GM23338 (cell line): Measurements from ENCODE around the gene RALGPS1. TPM values are rescaled to one million over a fixed set of nuclear protein-coding genes. Genes with fewer than 3 reads are reported as not detected.
A peak's percentile ranks its signal among the peaks of the same experiment; 100 is the strongest.

Source experiments
- ATAC-seq: fragments of 200-7000 bp; cut with Tn5 transposase; 3 replicates; pipeline ENCODE4 v1.9.1; 2020
- DNase-seq: peaks from one replicate; pipeline ENCODE4 v3.0.0-alpha.2; 2015; ENCODE audit warnings: low spot score
- H2AFZ ChIP-seq: fragments of 200-600 bp; sonication (generic); 2 replicates; pipeline ENCODE4 v1.8.0; 2016; ENCODE audit warnings: antibody characterized with exemption, mild to moderate bottlenecking, moderate library complexity
- H3F3A ChIP-seq: fragments of 200-600 bp; sonication (generic); replicated peaks from 2 replicates; pipeline ENCODE4 v1.8.0; 2017; ENCODE audit warnings: antibody characterized with exemption, mixed run types, low read depth
- H3K27ac ChIP-seq: fragments of 200-600 bp; sonication (generic); 2 replicates; pipeline ENCODE4 v1.6.1; 2016; ENCODE audit warnings: low read depth
- H3K27me3 ChIP-seq: fragments of 200-600 bp; sonication (generic); 2 replicates; pipeline ENCODE4 v1.8.0; 2016; ENCODE audit warnings: mild to moderate bottlenecking, mixed run types, moderate library complexity; ENCODE audit not compliant: insufficient read depth
- H3K36me3 ChIP-seq: fragments of 200-600 bp; sonication (generic); 2 replicates; pipeline ENCODE4 v1.8.0; 2016; ENCODE audit warnings: mild to moderate bottlenecking; ENCODE audit not compliant: insufficient read depth
- H3K4me1 ChIP-seq: fragments of 200-600 bp; sonication (generic); 2 replicates; pipeline ENCODE4 v1.8.0; 2016; ENCODE audit warnings: mild to moderate bottlenecking, moderate library complexity; ENCODE audit not compliant: insufficient read depth
- H3K4me2 ChIP-seq: fragments of 200-600 bp; sonication (generic); 2 replicates; pipeline ENCODE4 v1.7.1; 2017; ENCODE audit warnings: mixed run types
- H3K4me3 ChIP-seq: fragments of 200-600 bp; sonication (generic); 2 replicates; pipeline ENCODE4 v1.6.1; 2016; ENCODE audit warnings: mixed run types
- H3K79me2 ChIP-seq: fragments of 200-600 bp; sonication (generic); replicated peaks from 2 replicates; pipeline ENCODE4 v1.8.0; 2017; ENCODE audit warnings: mild to moderate bottlenecking; ENCODE audit not compliant: insufficient read depth
- H3K9me2 ChIP-seq: fragments of 200-600 bp; sonication (generic); 2 replicates; pipeline ENCODE4 v1.8.0; 2017; ENCODE audit not compliant: insufficient read depth
- H4K20me1 ChIP-seq: fragments of 200-600 bp; sonication (generic); replicated peaks from 2 replicates; pipeline ENCODE4 v1.8.0; 2017; ENCODE audit warnings: mild to moderate bottlenecking; ENCODE audit not compliant: insufficient read depth
- H3K27ac Mint-ChIP-seq: 2 replicates; pipeline ENCODE4 v1.8.0; 2020; ENCODE audit warnings: inconsistent platforms, mild to moderate bottlenecking, moderate library complexity, mixed read lengths
- H3K27me3 Mint-ChIP-seq: 3 replicates; pipeline ENCODE4 v1.8.0; 2022; ENCODE audit warnings: low read depth, mild to moderate bottlenecking, moderate library complexity, mixed read lengths, inconsistent platforms; ENCODE audit not compliant: insufficient read depth, poor library complexity
- H3K36me3 Mint-ChIP-seq: 3 replicates; pipeline ENCODE4 v1.8.0; 2021; ENCODE audit warnings: low read depth, mild to moderate bottlenecking, inconsistent platforms, moderate library complexity, mixed read lengths
- H3K4me1 Mint-ChIP-seq: 3 replicates; pipeline ENCODE4 v1.8.0; 2020; ENCODE audit warnings: mild to moderate bottlenecking, inconsistent platforms, mixed read lengths
- H3K4me3 Mint-ChIP-seq: 3 replicates; pipeline ENCODE4 v1.8.0; 2021; ENCODE audit warnings: moderate library complexity, mild to moderate bottlenecking, inconsistent platforms, mixed read lengths
- H3K9me3 Mint-ChIP-seq: 3 replicates; pipeline ENCODE4 v1.8.0; 2020; ENCODE audit warnings: moderate library complexity, mild to moderate bottlenecking, inconsistent platforms, mixed read lengths
- CREB1 ChIP-seq: fragments of 250-450 bp; sonication (Bioruptor Pico); IDR thresholded peaks from 2 replicates; pipeline ENCODE4 v1.5.0; 2020; ENCODE audit warnings: low read depth, mild to moderate bottlenecking, moderate library complexity
- EZH2 ChIP-seq: fragments of 200-600 bp; sonication (generic); IDR thresholded peaks from one replicate; pipeline ENCODE4 v1.8.0; 2017; ENCODE audit warnings: antibody characterized with exemption, mild to moderate bottlenecking, low read depth; ENCODE audit not compliant: unreplicated experiment
- EZH2phosphoT487 ChIP-seq: fragments of 200-600 bp; sonication (generic); IDR thresholded peaks from one replicate; pipeline ENCODE4 v1.8.1; 2018; ENCODE audit warnings: antibody characterized with exemption; ENCODE audit not compliant: unreplicated experiment
- JUNB ChIP-seq: IDR thresholded peaks from one replicate; pipeline ENCODE4 v1.6.1; 2016; ENCODE audit warnings: antibody characterized with exemption; ENCODE audit not compliant: unreplicated experiment
- NANOG ChIP-seq: IDR thresholded peaks from 2 replicates; pipeline ENCODE4 v1.6.1; 2016; ENCODE audit warnings: antibody characterized with exemption, borderline replicate concordance
- STAT1 ChIP-seq: IDR thresholded peaks from one replicate; pipeline ENCODE4 v1.6.1; 2016; ENCODE audit warnings: antibody characterized with exemption; ENCODE audit not compliant: unreplicated experiment
- ZNF114 ChIP-seq: fragments of 250-450 bp; sonication (Bioruptor Pico); IDR thresholded peaks from 2 replicates; pipeline ENCODE4 v1.5.0; 2020; ENCODE audit warnings: mild to moderate bottlenecking, moderate library complexity
- ZNF331 ChIP-seq: fragments of 250-450 bp; sonication (Bioruptor Pico); IDR thresholded peaks from 2 replicates; pipeline ENCODE4 v1.5.0; 2020; ENCODE audit warnings: low read depth, mild to moderate bottlenecking, moderate library complexity
- polyA plus RNA-seq: library from polyadenylated mRNA; unstranded; fragments of >200 nt; fragmentation: Nextera tagmentation; extraction: Ambion mirVana; gene quantifications from 2 replicates; pipeline ENCODE4 v1.2.1, GENCODE V29; 2016
- total RNA-seq: library from RNA; depleted of rRNA; stranded (reverse); fragments of >200 nt; shearing (Covaris generic); gene quantifications from 2 replicates; pipeline ENCODE4 v1.2.3, GENCODE V29; 2014

Gene RALGPS1
- total and polyA plus RNA-seq, 2 experiments from 2014 or later = 18.2 to 57.1 TPM

GRCh38 chr9:126959917-126960316, 45.3 kb downstream of the RALGPS1 start (continued):
- TF ChIP-seq CREB1 (CRISPR knock-in tag) (no peak), ZNF114 (CRISPR knock-in tag) (no peak), ZNF331 (CRISPR knock-in tag) (no peak), NANOG (no peak), JUNB (no peak)

DNA sequence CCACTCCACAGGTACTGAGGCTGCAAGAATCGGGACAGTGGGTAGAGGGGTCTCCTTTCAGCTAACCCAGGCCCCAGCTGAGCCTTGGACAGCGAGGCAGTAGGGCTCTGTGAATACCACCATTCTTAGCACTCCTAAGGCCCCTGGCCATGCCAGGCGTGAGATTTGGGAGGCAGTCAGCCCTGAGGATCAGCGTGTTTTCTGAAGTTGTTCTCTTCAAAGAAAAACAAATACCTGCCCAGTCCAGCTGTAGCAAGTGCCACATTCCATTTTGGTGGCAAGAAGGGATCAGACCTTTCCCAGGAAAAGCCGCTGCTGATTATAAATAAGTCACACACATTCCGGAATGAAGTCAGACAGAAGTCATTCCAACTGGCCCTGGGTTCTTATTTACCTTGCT, 47.8 kb downstream of the RALGPS1 start:
- no peaks in the 10 kb centered on the region; the same call in 2 of the 3 replicates for H3K36me3 Mint-ChIP-seq
- H3K79me2 ChIP-seq = peaks cover 10% of the 10 kb centered on the region; the same call in 1 of the 2 replicates
- no peaks in the 10 kb centered on the region for H3K9me2 ChIP-seq
- H3K4me2 ChIP-seq = no peak overlapping the region
- H3K27me3 Mint-ChIP-seq = no peaks in the 10 kb centered on the region
- H3K27ac Mint-ChIP-seq = no peak overlapping the region
- H3K9me3 Mint-ChIP-seq = no peaks in the 10 kb centered on the region
- no peak overlapping the region for H3K4me3 Mint-ChIP-seq
- no peak for TF ChIP-seq STAT1
- no peak for TF ChIP-seq JUNB
- no peak for TF ChIP-seq EZH2
- no peak for TF ChIP-seq ZNF114 (CRISPR knock-in tag)
- TF ChIP-seq NANOG = no peak
- no peak for TF ChIP-seq CREB1 (CRISPR knock-in tag)
- TF ChIP-seq ZNF331 (CRISPR knock-in tag) = no peak
- TF ChIP-seq EZH2phosphoT487 = no peak
- H3K27ac ChIP-seq = no peak overlapping the region
- H3K4me1 Mint-ChIP-seq = peaks cover 15% of the 10 kb centered on the region; the same call in 2 of the 3 replicates
- H3K36me3 ChIP-seq = no peaks in the 10 kb centered on the region
- no peak for DNase-seq
- ATAC-seq = no peak
- H4K20me1 ChIP-seq = peaks cover 7% of the 10 kb centered on the region
- H3K4me3 ChIP-seq = no peak overlapping the region
- H3F3A ChIP-seq = 0 out of 2 replicates have a peak, but pooled peaks cover 3% of the 10 kb centered on the region
- no peaks in the 10 kb centered on the region for H3K27me3 ChIP-seq
- H2AFZ ChIP-seq = no peak overlapping the region
- peaks cover 17% of the 10 kb centered on the region for H3K4me1 ChIP-seq

- DNase-seq (peak; percentile 48), ATAC-seq (peak; percentile 40)
- H3K4me3 Mint-ChIP-seq = no peak overlapping the region
- H3K4me1 ChIP-seq = peaks cover 17% of the 10 kb centered on the region
- no peaks in the 10 kb centered on the region for H3K9me2 ChIP-seq
- H3F3A ChIP-seq = 0 out of 2 replicates have a peak, but pooled peaks cover 3% of the 10 kb centered on the region
- H3K27ac Mint-ChIP-seq = no peak overlapping the region; the same call in 1 of the 2 replicates
- peak overlapping the region; percentile 46 for H3K27ac ChIP-seq
- H3K4me2 ChIP-seq = peak overlapping the region; percentile 66
- TF ChIP-seq NANOG (no peak), CREB1 (CRISPR knock-in tag) (no peak)
- no peaks in the 10 kb centered on the region for H3K36me3 ChIP-seq
- H3K9me3 Mint-ChIP-seq = no peaks in the 10 kb centered on the region
- H4K20me1 ChIP-seq = no peaks in the 10 kb centered on the region; the same call in 1 of the 2 replicates
- H3K4me3 ChIP-seq = peak overlapping the region; percentile 23
- peaks cover 15% of the 10 kb centered on the region; the same call in 2 of the 3 replicates for H3K4me1 Mint-ChIP-seq
- H3K27me3 ChIP-seq = no peaks in the 10 kb centered on the region
- H3K36me3 Mint-ChIP-seq = no peaks in the 10 kb centered on the region; the same call in 2 of the 3 replicates
- H2AFZ ChIP-seq = no peak overlapping the region
- H3K27me3 Mint-ChIP-seq = no peaks in the 10 kb centered on the region
- no peaks in the 10 kb centered on the region for H3K79me2 ChIP-seq
Observed at GRCh38 chr9:126965077-126965476, 50.5 kb downstream of the RALGPS1 start.
